Heart left ventricle (tissue), 16 donors: ENCODE results near the gene ADGB. TPM values are rescaled to one million over a fixed set of nuclear protein-coding genes. Genes with fewer than 3 reads are reported as not detected.

Source experiments
- ATAC-seq, 4 donors: fragments of 200-7000 bp; cut with Tn5 transposase; one replicate each; pipeline ENCODE4 v1.9.1; 2020 to 2022; ENCODE audit warnings: moderate library complexity in 4 of 4, mild to moderate bottlenecking in 3 of 4, moderate number of reproducible peaks in 1 of 4
- DNase-seq, 5 donors: peaks; one replicate each; pipeline ENCODE4 v3.0.0-alpha.2; 2020
- H3K27ac ChIP-seq, 12 donors: fragments of 200-600 bp; sonication (generic) in 4 of 12; one replicate each; pipeline versions ENCODE4 v1.5.0 to v1.8.0; 2016 to 2022; ENCODE audit warnings: mild to moderate bottlenecking in 2 of 12
- H3K27me3 ChIP-seq, 9 donors: fragments of 200-600 bp; sonication (generic) in 2 of 9; one replicate each; pipeline versions ENCODE4 v1.5.1 to v1.8.0; 2016 to 2022; ENCODE audit warnings: mild to moderate bottlenecking in 3 of 9
- H3K36me3 ChIP-seq, 9 donors: fragments of 200-600 bp; sonication (generic) in 2 of 9; one replicate each; pipeline versions ENCODE4 v1.5.0 to v1.8.0; 2018 to 2022; ENCODE audit warnings: mild to moderate bottlenecking in 2 of 9
- H3K4me1 ChIP-seq, 12 donors: fragments of 200-600 bp; sonication (generic) in 4 of 12; one replicate each; pipeline versions ENCODE4 v1.5.0 to v1.8.0; 2016 to 2022; ENCODE audit warnings: mild to moderate bottlenecking in 3 of 12
- H3K4me3 ChIP-seq, 12 donors: fragments of 200-600 bp; sonication (generic) in 4 of 12; one replicate each; pipeline versions ENCODE4 v1.5.0 to v1.8.0; 2017 to 2022; ENCODE audit warnings: mild to moderate bottlenecking in 9 of 12, moderate library complexity in 4 of 12
- H3K9me3 ChIP-seq, 12 donors: fragments of 200-600 bp; sonication (generic) in 4 of 12; one replicate each; pipeline versions ENCODE4 v1.5.0 to v1.8.0; 2016 to 2022; ENCODE audit warnings: mild to moderate bottlenecking in 1 of 12
- POLR2A ChIP-seq, 2 donors: fragments of 450-650 bp; IDR thresholded peaks; one replicate each; pipeline ENCODE4 v1.6.1; 2017; ENCODE audit warnings: antibody characterized with exemption in 2 of 2, mild to moderate bottlenecking in 2 of 2, moderate library complexity in 2 of 2
- WGBS, 4 donors: extraction: QIAGEN DNeasy Blood & Tissue Kit in 2 of 4; methylation state at CpG; one replicate each; pipeline versions ENCODE4 v1.1.5 to v1.1.7; 2013 to 2018; 5-methylcytosine and 5-hydroxymethylcytosine counted together
- intact Hi-C, 10 donors: fragments of 100-400 bp; cut with DNase I; formaldehyde crosslinking; loops; one replicate each; pipeline versions ENCODE4 v1.11.1 to v1.14.2; 2022
- polyA plus RNA-seq, 2 donors: library from polyadenylated mRNA; stranded (reverse); fragments of 200-250 nt; gene quantifications; one replicate each; pipeline ENCODE4 v1.2.3, GENCODE V29; 2013
- total RNA-seq, 9 donors: library from RNA; depleted of rRNA in 2 of 9; stranded (reverse); fragments of >200 nt in 2 of 9; fragmentation: NEBNext Ultra II Directional in 3 of 9; extraction: Animal tissue kit (Norgen Biotek cat#: 25700) in 3 of 9; gene quantifications; one replicate each; pipeline versions ENCODE4 v1.1.0 to v1.2.4, GENCODE V29; 2016 to 2023
- TF ChIP-seq, protein P1 (sequence below), 12 donors: fragments of 200-600 bp; sonication (generic) in 4 of 12; IDR thresholded peaks; one replicate each; pipeline versions ENCODE4 v1.5.0 to v1.8.0; 2018 to 2022; ENCODE audit warnings: antibody characterized with exemption in 12 of 12, mild to moderate bottlenecking in 5 of 12
- donor health status: ischemic (EF 13 %, LVEDD 7.1; RV severe dilation, severe dysfunction).
- donor health status: healthy with polysubstance abuse.
- donor health status: DM: no; HTN: yes; CAD: no.
- donor health status: DM: no; HTN: no; CAD: no.
- donor health status: ischemic (EF 25% LVEDD 6.9; RV normal size, moderate dysfunction).
- donor health status: ischemic (EF 25% LVEDD 5.7; RV mildly dilated, moderate dysfunction).
- donor health status: healthy.
- donor health status: DM: yes; HTN: yes; CAD: no.
- donor health status: ischemic (EF 35%, LVEDD 5.7; RV mildly dilated, moderate dysfunction).
- donor health status: nonischemic (EF 11% LVEDD 7.7; RV severe dilation, severe dysfunction).
- donor health status: DM: yes; HTN: yes; CAD: no.
- donor health status: PGD.
- donor health status: ischemic (EF 29% LVEDD 5.4; RV normal size, mild dysfunction).
- donor health status: nonischemic (EF 23%, LVEDD 6.1; RV moderate dilation, normal function).

ADGB gene
- total and polyA plus RNA-seq, 11 donors, result not detected

DNA sequence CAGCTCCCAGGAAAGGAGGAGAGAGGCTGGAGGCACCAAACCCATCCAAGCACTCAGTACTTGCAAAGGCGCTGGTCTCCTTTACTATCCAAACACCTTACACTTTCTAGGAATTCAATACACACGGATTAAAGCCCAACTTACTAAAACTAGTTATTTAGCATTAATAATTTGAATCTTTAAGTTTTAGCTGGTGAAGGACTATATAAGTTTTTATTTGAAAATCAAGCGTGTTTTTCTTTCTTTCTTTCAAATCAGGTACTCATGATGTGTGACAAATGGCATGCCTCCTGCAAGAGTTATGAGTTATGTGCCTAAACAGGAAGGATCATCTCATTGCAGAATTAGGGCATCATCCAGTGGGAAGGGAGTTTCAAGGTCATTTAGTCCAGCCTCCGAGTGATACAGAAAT lies 263.7 kb downstream of the ADGB start:
- Histone ChIP-seq H3K4me1 (peaks cover 0 to 8% (median 0%) of the 10 kb centered on the region in 12 donors), H3K4me3 (no peak overlapping the region), H3K27ac (no peak overlapping the region), H3K27me3 (no peaks in the 10 kb centered on the region), H3K36me3 (no peaks in the 10 kb centered on the region), H3K9me3 (peaks cover 0 to 4% (median 0%) of the 10 kb centered on the region in 12 donors)
- ATAC-seq, result no peak
- no peak for DNase-seq
- WGBS, 4 donors, result 83 to 92% (median 85%) methylated on average over 4 of the region's 4 CpGs
- TF ChIP-seq POLR2A (IDR thresholded peaks at IDR 0.05), result no peak
- TF ChIP-seq, protein P1, sequence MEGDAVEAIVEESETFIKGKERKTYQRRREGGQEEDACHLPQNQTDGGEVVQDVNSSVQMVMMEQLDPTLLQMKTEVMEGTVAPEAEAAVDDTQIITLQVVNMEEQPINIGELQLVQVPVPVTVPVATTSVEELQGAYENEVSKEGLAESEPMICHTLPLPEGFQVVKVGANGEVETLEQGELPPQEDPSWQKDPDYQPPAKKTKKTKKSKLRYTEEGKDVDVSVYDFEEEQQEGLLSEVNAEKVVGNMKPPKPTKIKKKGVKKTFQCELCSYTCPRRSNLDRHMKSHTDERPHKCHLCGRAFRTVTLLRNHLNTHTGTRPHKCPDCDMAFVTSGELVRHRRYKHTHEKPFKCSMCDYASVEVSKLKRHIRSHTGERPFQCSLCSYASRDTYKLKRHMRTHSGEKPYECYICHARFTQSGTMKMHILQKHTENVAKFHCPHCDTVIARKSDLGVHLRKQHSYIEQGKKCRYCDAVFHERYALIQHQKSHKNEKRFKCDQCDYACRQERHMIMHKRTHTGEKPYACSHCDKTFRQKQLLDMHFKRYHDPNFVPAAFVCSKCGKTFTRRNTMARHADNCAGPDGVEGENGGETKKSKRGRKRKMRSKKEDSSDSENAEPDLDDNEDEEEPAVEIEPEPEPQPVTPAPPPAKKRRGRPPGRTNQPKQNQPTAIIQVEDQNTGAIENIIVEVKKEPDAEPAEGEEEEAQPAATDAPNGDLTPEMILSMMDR (IDR thresholded peaks at IDR 0.05), result no peak
- intact Hi-C loops, result no loop called here

DNA sequence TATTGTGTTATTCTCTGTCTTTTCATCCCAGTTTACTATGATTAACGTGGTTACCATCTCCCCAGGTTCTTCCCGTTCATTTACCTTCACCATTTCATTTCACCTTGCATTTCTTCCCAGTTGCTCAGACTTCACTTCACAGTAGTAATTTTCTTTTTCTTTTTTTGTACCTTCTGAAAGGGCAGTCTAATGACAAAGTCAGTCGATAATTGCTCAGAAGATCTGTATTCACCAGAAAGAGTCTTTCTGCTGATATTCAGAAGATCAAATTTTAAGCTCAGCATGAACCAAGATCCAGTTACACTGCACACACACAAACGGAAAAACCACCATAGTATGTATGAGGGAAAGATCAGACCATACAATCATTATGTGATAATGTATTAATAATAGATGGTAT lies 265.5 kb downstream of the ADGB start:
- no peak for TF ChIP-seq POLR2A (IDR thresholded peaks at IDR 0.05)
- TF ChIP-seq, protein P1 (IDR thresholded peaks at IDR 0.05), result no peak
- H3K36me3 ChIP-seq, result no peaks in the 10 kb centered on the region
- ATAC-seq (no peak), DNase-seq (no peak)
- H3K4me1 ChIP-seq, result no peaks in the 10 kb centered on the region
- H3K27me3 ChIP-seq, result no peaks in the 10 kb centered on the region
- H3K27ac ChIP-seq, result no peak overlapping the region
- WGBS, 4 donors, result 81 to 95% (median 90%) methylated on average over 4 of the region's 4 CpGs
- intact Hi-C loops, result no loop called here
- H3K9me3 ChIP-seq, result peaks cover 0 to 4% (median 0%) of the 10 kb centered on the region in 12 donors
- H3K4me3 ChIP-seq, result no peak overlapping the region

DNA sequence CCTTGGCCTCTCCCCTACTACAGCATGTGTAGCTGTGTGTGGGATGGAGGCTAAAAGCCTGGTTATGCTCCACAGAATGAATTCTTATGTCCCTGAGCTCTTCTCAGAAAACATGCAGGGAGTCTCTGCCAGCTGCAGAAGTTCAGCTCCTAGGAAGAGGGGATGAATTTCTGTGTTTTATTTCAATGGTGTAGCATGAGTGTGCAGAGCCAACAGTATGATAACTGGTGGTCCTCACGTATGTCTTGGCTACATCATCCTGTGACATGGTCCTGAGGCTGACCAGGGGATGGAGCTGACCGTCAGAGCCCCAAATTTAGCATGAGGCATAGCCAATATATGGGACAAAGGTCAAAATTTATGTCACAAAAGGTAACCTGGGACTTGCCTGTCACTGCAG lies 266.1 kb downstream of the ADGB start:
- Histone ChIP-seq H3K4me1 (no peaks in the 10 kb centered on the region), H3K9me3 (peaks cover 0 to under 1% (median 0%) of the 10 kb centered on the region in 12 donors), H3K27ac (no peak overlapping the region), H3K27me3 (no peaks in the 10 kb centered on the region), H3K36me3 (no peaks in the 10 kb centered on the region), H3K4me3 (no peak overlapping the region)
- TF ChIP-seq, protein P1 (IDR thresholded peaks at IDR 0.05), result no peak
- TF ChIP-seq POLR2A (IDR thresholded peaks at IDR 0.05), result no peak
- intact Hi-C loops, result no loop called here
- DNase-seq (no peak), ATAC-seq (no peak)
- WGBS, 4 donors, result 79 to 88% (median 85%) methylated on average over 2 of the region's 2 CpGs

Other genes with a start within 250 kb of the ADGB start
- 10 to 100 TPM in 3 of 9 donors, 1 to 10 TPM in 6; 3.9 to 22.7 (median 7.7) TPM for gene RAB32, start 55.1 kb upstream of the ADGB start, total RNA-seq
- gene RAB32, start 55.1 kb upstream of the ADGB start, polyA plus RNA-seq, result 1 to 10 TPM; 1.9 to 9.3 TPM